Parathyroid adenoma (tissue), 2 donors: Measurements from ENCODE around the gene SNX24.

ENCODE experiments used
- H2AFZ ChIP-seq: fragments of 300-600 bp; sonication (generic); one replicate; pipeline ENCODE4 v1.7.0; 2017; ENCODE audit warnings: antibody characterized with exemption, mild to moderate bottlenecking
- H3K27ac ChIP-seq: fragments of 300-600 bp; sonication (generic); one replicate; pipeline ENCODE4 v1.7.0; 2017
- H3K27me3 ChIP-seq: fragments of 300-600 bp; sonication (generic); one replicate; pipeline ENCODE4 v1.7.0; 2017; ENCODE audit warnings: low read length; ENCODE audit not compliant: control insufficient read depth, insufficient read depth
- H3K36me3 ChIP-seq: fragments of 300-600 bp; sonication (generic); one replicate; pipeline ENCODE4 v1.7.0; 2017; ENCODE audit warnings: low read length; ENCODE audit not compliant: control insufficient read depth, insufficient read depth
- H3K4me1 ChIP-seq: fragments of 300-600 bp; sonication (generic); one replicate; pipeline ENCODE4 v1.7.0; 2017; ENCODE audit warnings: control low read depth
- H3K4me2 ChIP-seq: fragments of 300-600 bp; sonication (generic); one replicate; pipeline ENCODE4 v1.7.0; 2017; ENCODE audit warnings: low read length
- H3K4me3 ChIP-seq: fragments of 300-600 bp; sonication (generic); one replicate; pipeline ENCODE4 v1.7.0; 2017; ENCODE audit warnings: low read depth, low read length
- H3K79me2 ChIP-seq: fragments of 300-600 bp; sonication (generic); one replicate; pipeline ENCODE4 v1.7.0; 2017; ENCODE audit warnings: control low read depth
- H3K9ac ChIP-seq: fragments of 300-600 bp; sonication (generic); one replicate; pipeline ENCODE4 v1.7.0; 2017; ENCODE audit warnings: mild to moderate bottlenecking
- H3K9me3 ChIP-seq: fragments of 300-600 bp; sonication (generic); one replicate; pipeline ENCODE4 v1.7.0; 2017; ENCODE audit warnings: low read length; ENCODE audit not compliant: control insufficient read depth
- TF ChIP-seq, protein P1 (sequence below): fragments of 300-600 bp; sonication (generic); IDR thresholded peaks from one replicate; pipeline ENCODE4 v1.7.0; 2017; ENCODE audit warnings: antibody characterized with exemption, mild to moderate bottlenecking
- donor health status: primary hyperparathyroidism.

Gene SNX24

DNA sequence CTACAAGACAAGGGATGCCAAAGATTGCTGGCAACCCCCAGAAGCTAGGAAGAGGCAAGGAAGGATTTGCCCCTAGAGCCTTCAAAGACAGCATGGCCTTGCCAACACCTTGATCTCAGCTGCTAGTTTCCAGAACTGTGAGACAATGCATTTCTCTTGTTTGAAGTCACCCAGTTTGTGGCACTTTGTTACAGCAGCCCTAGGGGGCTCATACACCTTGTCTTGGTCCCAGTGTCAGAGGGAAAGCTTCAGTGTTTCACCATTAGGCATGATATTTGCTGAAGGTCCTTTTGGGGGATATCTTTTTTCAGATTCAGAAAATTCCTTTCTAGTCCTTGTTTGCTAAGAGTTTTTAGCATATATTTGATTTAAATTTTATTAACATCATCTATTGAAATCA, 194.3 kb downstream of the SNX24 start:
- Histone ChIP-seq H2AFZ (no peak overlapping the region), H3K9ac (no peak overlapping the region), H3K4me2 (no peak overlapping the region), H3K27ac (no peak overlapping the region), H3K27me3 (no peaks in the 10 kb centered on the region), H3K4me3 (no peak overlapping the region), H3K4me1 (no peaks in the 10 kb centered on the region), H3K79me2 (no peaks in the 10 kb centered on the region), H3K9me3 (no peaks in the 10 kb centered on the region), H3K36me3 (no peaks in the 10 kb centered on the region)
- TF ChIP-seq, protein P1, sequence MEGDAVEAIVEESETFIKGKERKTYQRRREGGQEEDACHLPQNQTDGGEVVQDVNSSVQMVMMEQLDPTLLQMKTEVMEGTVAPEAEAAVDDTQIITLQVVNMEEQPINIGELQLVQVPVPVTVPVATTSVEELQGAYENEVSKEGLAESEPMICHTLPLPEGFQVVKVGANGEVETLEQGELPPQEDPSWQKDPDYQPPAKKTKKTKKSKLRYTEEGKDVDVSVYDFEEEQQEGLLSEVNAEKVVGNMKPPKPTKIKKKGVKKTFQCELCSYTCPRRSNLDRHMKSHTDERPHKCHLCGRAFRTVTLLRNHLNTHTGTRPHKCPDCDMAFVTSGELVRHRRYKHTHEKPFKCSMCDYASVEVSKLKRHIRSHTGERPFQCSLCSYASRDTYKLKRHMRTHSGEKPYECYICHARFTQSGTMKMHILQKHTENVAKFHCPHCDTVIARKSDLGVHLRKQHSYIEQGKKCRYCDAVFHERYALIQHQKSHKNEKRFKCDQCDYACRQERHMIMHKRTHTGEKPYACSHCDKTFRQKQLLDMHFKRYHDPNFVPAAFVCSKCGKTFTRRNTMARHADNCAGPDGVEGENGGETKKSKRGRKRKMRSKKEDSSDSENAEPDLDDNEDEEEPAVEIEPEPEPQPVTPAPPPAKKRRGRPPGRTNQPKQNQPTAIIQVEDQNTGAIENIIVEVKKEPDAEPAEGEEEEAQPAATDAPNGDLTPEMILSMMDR: no peak

DNA sequence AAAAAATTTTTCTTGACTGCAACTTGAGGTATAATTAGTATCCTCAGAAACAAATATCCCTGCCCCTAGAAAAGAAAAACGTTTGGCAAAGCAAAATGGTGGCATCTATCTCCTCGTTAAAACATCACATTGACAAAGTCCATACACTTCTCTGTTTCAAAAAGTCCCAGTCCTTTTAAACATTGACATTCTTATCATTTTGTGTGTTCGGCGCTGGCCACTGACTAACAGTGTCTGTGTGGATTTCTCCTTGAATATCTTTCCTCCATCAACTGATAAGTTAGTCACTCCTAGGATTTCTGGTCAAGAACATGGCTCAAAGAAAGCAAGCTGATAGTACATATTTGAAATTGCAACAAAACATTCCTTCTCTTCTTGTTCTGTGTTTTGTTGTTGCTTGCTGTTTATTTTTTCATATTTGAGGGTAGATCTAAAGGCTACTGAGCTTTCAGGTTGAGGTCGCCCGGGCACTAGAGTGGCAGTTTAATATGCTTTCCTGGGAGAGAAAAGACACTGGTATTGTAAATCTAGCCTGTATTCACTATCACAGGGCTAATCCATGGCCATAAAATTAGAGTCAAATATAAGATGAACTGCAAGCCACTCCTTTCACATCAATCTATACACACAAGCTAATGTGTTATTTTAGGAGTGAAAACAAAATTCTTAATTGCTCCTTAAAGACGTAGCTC, 199.7 kb downstream of the SNX24 start:
- no peaks in the 10 kb centered on the region for H3K36me3 ChIP-seq
- no peaks in the 10 kb centered on the region for H3K4me1 ChIP-seq
- no peaks in the 10 kb centered on the region for H3K9me3 ChIP-seq

GRCh38 chr5:123046222-123046621, 200.8 kb downstream of the SNX24 start:
- H2AFZ ChIP-seq: no peak overlapping the region
- no peaks in the 10 kb centered on the region for H3K27me3 ChIP-seq
- H3K9ac ChIP-seq: no peak overlapping the region
- H3K36me3 ChIP-seq: no peaks in the 10 kb centered on the region
- H3K79me2 ChIP-seq: no peaks in the 10 kb centered on the region
- no peaks in the 10 kb centered on the region for H3K4me1 ChIP-seq
- no peaks in the 10 kb centered on the region for H3K9me3 ChIP-seq
- H3K4me2 ChIP-seq: no peak overlapping the region
- H3K4me3 ChIP-seq: no peak overlapping the region
- H3K27ac ChIP-seq: no peak overlapping the region
- TF ChIP-seq, protein P1: no peak

More for the DNA sequence above, 199.7 kb downstream of the SNX24 start:
- no peak overlapping the region for H3K4me3 ChIP-seq
- no peak overlapping the region for H3K4me2 ChIP-seq
- no peak overlapping the region for H3K9ac ChIP-seq
- no peaks in the 10 kb centered on the region for H3K27me3 ChIP-seq
- H2AFZ ChIP-seq: no peak overlapping the region
- H3K27ac ChIP-seq: no peak overlapping the region
- TF ChIP-seq, protein P1: no peak
- no peaks in the 10 kb centered on the region for H3K79me2 ChIP-seq

DNA sequence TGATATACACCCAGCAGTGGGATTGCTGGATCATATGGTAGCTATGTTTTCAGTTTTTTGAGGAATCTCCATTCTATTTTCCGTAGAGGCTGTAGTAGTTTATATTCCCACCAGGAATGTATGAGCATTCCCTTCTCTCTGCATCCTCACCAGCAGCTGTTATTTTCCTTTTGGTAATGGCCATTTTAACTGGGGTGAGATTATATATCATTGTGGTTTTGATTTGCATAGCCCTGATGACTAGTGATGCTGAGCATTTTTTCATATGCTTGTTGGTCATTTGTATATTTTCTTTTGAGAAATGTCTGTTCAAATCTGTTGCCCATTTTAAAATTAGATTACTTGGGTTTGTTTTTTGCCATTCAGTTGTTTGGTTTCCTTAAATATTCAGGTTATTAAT, 202.3 kb downstream of the SNX24 start:
- Histone ChIP-seq H3K9ac (no peak overlapping the region), H3K27ac (no peak overlapping the region), H3K27me3 (no peaks in the 10 kb centered on the region), H3K9me3 (no peaks in the 10 kb centered on the region), H3K4me1 (no peaks in the 10 kb centered on the region), H3K36me3 (no peaks in the 10 kb centered on the region), H3K4me3 (no peak overlapping the region), H3K4me2 (no peak overlapping the region), H2AFZ (no peak overlapping the region), H3K79me2 (no peaks in the 10 kb centered on the region)
- TF ChIP-seq, protein P1: no peak

DNA sequence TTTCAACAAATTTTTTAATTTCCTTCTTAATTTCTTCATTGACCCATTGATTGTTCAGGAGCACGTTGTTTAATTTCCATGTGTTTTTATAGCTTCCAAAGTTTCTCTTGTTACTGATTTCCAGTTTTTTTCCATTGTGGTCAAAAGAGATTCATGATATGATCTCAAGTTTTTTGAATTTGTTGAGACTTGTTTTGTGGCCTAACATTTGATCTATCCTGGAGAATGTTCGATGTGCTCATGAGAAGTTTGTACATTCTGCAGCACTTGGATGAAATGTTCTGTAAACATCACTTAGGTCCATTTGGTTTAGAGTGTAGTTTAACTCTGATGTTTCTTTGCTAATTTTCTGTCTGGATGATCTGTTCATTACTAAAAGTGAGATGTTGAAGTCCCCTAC, 205.8 kb downstream of the SNX24 start:
- no peak overlapping the region for H3K9ac ChIP-seq
- no peaks in the 10 kb centered on the region for H3K36me3 ChIP-seq
- H3K27ac ChIP-seq: no peak overlapping the region
- no peaks in the 10 kb centered on the region for H3K9me3 ChIP-seq
- TF ChIP-seq, protein P1: no peak
- no peaks in the 10 kb centered on the region for H3K27me3 ChIP-seq
- H3K4me1 ChIP-seq: no peaks in the 10 kb centered on the region
- no peak overlapping the region for H2AFZ ChIP-seq
- no peak overlapping the region for H3K4me2 ChIP-seq
- H3K79me2 ChIP-seq: no peaks in the 10 kb centered on the region
- H3K4me3 ChIP-seq: no peak overlapping the region
